ENCODE measurements around the gene PLPP3.
A peak's percentile ranks its signal among the peaks of the same experiment; 100 is the strongest.

Gene PLPP3

DNA sequence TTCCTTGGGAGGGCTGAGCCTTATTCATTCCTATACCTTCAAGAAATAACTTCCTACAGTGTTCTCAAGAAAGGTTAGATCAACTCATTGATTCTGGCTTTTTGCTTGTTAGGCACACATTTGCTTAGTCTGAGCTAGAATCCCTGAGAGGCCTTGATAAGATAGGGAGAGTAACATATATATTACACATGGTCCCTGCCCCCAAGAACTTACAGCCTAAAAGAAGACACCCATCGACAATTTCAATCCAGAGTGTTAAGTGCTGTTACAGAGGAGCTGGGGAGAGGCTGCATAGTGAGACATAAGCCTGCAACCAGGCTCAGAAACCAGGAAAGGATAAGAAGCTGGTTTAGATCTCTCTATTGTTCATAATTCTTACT lies 68.7 kb downstream of the PLPP3 start:
- H3K4me3 ChIP-seq (ENCODE audit: control insufficient read depth, low read depth, low read length), result no peak overlapping the region
- TF ChIP-seq, protein P1, sequence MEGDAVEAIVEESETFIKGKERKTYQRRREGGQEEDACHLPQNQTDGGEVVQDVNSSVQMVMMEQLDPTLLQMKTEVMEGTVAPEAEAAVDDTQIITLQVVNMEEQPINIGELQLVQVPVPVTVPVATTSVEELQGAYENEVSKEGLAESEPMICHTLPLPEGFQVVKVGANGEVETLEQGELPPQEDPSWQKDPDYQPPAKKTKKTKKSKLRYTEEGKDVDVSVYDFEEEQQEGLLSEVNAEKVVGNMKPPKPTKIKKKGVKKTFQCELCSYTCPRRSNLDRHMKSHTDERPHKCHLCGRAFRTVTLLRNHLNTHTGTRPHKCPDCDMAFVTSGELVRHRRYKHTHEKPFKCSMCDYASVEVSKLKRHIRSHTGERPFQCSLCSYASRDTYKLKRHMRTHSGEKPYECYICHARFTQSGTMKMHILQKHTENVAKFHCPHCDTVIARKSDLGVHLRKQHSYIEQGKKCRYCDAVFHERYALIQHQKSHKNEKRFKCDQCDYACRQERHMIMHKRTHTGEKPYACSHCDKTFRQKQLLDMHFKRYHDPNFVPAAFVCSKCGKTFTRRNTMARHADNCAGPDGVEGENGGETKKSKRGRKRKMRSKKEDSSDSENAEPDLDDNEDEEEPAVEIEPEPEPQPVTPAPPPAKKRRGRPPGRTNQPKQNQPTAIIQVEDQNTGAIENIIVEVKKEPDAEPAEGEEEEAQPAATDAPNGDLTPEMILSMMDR (conservative IDR thresholded peaks at IDR 0.05; ENCODE audit: control insufficient read depth, insufficient read depth, low read depth, low read length), result no peak
- no peak for DNase-seq (ENCODE audit: low read depth)

DNA sequence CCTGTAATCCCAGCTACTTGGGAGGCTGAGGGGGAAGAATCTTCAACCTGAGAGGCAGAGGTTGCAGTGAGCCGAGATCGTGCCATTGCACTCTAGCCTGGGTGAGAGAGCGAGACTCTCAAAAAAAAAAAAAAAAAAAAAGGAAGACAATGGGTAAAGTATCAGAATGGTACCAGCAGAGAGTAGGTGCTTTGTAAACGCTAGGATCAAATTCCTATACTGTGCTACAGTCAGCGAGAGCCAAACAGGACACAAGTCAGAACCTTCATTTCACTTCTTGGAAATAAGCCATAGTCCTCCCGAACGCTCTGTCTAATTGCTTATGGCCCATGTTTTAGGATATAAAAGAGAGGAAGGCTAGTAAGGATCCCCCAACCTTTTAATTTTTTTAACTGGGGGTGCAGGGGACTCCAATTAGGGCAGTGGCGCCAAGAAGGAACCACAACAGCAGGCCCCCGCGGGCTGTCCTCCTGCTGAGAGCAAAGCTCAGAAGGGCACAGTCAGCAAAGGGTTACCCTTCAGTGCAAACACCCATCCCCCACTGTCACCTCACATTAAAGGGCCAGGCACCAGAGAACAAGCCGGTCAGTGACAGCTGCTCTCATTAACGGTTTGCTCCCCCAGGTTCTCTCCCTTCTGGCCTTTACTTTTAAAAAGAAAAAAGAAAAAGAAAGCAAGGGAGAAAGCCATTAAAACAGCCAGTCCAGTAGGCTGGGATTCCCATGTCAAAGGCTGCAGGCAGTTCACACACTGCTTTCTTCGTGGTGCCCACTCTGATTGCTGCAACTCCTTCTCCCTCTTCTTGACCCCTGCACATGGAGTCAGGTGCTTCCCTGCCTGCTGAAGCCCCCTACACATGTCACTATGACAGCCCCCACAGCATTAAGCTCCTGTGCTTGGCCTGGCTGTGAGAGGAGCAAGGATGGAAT lies 69.4 kb downstream of the PLPP3 start:
- no peak overlapping the region for H3K4me3 ChIP-seq (ENCODE audit: control insufficient read depth, low read depth, low read length)
- no peak for DNase-seq (ENCODE audit: low read depth)
- TF ChIP-seq, protein P1 (conservative IDR thresholded peaks at IDR 0.05; ENCODE audit: control insufficient read depth, insufficient read depth, low read depth, low read length), result no peak

DNA sequence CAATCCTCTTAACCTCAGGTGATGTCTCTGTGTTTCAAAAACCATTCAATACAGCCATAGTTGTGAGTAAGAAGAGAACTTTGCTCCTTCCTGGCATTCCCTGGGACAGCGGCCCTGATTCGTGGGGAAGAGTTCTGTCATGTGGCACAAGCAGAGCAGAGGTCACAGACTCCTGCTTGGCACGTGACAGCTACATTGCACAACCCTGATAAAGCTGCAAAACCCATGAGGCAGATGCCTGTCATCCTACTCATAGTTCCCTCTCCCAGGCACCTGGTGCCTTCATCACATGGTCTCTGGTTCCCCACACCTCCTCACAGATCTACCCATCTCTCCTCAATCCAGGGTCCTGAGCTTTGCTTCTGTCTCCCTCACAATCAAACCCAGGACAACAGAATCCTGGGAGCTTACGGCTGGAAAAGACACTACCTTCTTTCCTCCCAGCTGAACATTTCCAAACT lies 70.8 kb downstream of the PLPP3 start:
- H3K4me3 ChIP-seq (ENCODE audit: control insufficient read depth, low read depth, low read length), result no peak overlapping the region
- peak; percentile 67 for DNase-seq (ENCODE audit: low read depth)
- TF ChIP-seq, protein P1 (conservative IDR thresholded peaks at IDR 0.05; ENCODE audit: control insufficient read depth, insufficient read depth, low read depth, low read length), result no peak

DNA sequence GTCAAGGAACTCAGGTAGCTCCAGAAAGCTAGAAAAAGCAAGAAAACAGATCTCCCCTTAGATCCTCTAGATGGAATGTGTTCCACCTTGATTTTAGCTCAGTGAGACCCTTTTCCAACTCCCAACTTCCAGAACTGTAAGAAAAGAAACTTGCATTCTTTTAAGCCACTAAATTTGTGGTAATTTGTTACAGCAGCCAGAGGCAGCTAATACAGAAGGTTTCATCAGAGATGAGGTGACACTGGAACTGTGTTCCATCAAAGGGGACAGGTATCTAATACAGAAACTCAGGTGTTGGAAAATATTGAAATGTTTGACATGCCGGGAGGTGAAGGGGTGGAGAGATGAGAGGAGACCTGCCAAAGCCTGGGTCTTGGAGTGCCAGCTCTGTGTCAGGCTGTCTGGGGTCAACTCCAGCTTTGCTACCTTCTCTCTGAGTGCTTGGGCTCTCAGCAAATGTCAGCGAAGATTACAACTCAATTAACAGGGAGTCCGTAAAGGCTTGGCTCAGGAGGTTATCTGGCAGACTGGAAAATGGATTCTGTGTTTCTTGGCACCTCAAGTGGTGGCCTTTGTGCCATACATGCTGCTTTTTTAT lies 71.3 kb downstream of the PLPP3 start:
- no peak for DNase-seq (ENCODE audit: low read depth)
- TF ChIP-seq, protein P1 (conservative IDR thresholded peaks at IDR 0.05; ENCODE audit: control insufficient read depth, insufficient read depth, low read depth, low read length), result no peak
- H3K4me3 ChIP-seq (ENCODE audit: control insufficient read depth, low read depth, low read length), result no peak overlapping the region

DNA sequence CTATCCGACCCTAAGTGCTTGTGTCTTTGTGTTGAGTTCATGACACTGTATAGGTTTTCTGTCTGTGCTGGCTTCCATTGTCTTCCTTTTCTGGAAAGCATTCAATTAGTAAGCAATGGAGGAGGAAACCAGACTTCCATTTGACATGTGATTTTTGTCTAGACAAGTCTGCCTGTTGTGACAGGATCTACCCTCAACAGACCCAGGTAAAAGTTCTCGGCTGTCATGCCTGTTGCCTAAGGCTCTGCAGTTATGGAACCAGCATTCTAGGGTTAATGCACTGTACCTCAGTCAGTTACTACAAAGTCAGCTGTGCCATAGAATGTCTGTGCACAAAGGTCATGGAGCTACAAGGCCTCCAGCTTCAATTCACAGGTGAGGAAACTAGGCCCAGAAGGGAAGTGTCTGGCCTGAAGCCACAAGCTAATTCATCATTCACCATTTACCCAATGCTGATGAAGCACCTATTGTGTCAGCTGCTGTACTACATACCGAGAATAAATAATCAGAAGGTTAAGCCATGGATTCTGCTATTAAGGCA lies 72.3 kb downstream of the PLPP3 start:
- no peak overlapping the region for H3K4me3 ChIP-seq (ENCODE audit: control insufficient read depth, low read depth, low read length)
- DNase-seq (ENCODE audit: low read depth), result no peak
- TF ChIP-seq, protein P1 (conservative IDR thresholded peaks at IDR 0.05; ENCODE audit: control insufficient read depth, insufficient read depth, low read depth, low read length), result no peak

DNA sequence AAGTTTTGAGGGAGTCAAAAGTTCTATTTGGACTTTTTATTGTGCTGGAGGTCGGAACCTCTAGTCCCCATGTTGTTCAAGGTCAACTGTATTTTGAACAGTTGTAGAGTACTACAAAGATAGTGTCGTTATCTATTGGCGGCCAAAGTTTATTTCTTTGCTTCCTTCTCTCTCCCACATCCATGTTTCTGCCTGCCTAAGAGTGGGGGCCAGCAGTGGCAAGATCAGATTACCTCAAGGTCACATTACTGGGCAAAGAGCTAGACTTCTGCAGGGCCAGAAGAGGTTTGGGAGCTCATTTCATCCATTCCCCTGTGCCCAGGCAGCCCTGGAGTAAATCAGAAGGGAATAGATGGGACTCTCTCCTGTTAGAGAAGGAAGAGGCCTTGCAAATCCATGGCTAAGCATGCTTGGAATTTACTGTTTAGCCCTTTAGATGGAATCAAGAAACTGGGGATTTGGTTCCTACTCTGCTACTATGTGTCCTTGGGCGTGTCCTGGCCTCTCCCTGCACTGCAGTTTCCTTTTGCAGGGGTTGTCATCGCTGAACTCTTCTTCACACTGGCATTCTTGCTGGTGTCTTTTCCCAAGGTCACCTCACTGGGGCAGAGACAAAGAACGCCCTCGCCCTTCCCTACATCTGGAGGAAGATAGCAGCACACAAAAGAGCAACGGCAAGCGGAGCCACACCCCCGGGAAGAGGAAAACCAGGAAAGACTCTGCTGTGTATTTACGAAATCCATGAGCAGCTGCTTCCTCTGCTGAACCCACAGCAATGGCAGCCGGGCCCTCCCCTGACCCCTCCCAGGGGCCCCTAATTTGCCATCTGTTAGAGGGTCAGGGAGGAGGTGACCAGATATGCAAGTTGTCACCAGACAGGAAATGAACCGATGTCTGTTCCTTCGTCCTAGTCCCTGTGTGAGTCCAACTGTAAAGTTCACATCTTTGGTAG lies 73.3 kb downstream of the PLPP3 start:
- H3K4me3 ChIP-seq (ENCODE audit: control insufficient read depth, low read depth, low read length), result no peak overlapping the region
- TF ChIP-seq, protein P1 (conservative IDR thresholded peaks at IDR 0.05; ENCODE audit: control insufficient read depth, insufficient read depth, low read depth, low read length), result no peak

More for the DNA sequence above, 73.3 kb downstream of the PLPP3 start:
- DNase-seq (ENCODE audit: low read depth), result no peak

Data from fibroblast of mammary gland (primary cell).